ENCODE data around the gene WDR44.

WDR44 gene

GRCh38 chrX:118498351-118498750 lies 152.4 kb downstream of the WDR44 start:
- H3K27me3 ChIP-seq (replicated peaks; ENCODE audit: control insufficient read depth, insufficient read depth, low read length), result no peaks in the 10 kb centered on the region
- no peak for TF ChIP-seq CTCF (IDR thresholded peaks at IDR 0.05; ENCODE audit: insufficient read depth, low read length, poor library complexity, severe bottlenecking)
- no peak for DNase-seq (ENCODE audit: extremely low read depth, insufficient read length)
- no peak overlapping the region for H3K4me3 ChIP-seq (replicated peaks; ENCODE audit: low read depth, low read length)
- H3K36me3 ChIP-seq (ENCODE audit: control insufficient read depth, insufficient read depth, low read length), result no peaks in the 10 kb centered on the region

GRCh38 chrX:118498755-118499154 lies 152.8 kb downstream of the WDR44 start:
- Histone ChIP-seq H3K36me3 (ENCODE audit: control insufficient read depth, insufficient read depth, low read length) (no peaks in the 10 kb centered on the region), H3K4me3 (replicated peaks; ENCODE audit: low read depth, low read length) (no peak overlapping the region), H3K27me3 (replicated peaks; ENCODE audit: control insufficient read depth, insufficient read depth, low read length) (no peaks in the 10 kb centered on the region)
- no peak for TF ChIP-seq CTCF (IDR thresholded peaks at IDR 0.05; ENCODE audit: insufficient read depth, low read length, poor library complexity, severe bottlenecking)
- DNase-seq (ENCODE audit: extremely low read depth, insufficient read length), result no peak

DNA sequence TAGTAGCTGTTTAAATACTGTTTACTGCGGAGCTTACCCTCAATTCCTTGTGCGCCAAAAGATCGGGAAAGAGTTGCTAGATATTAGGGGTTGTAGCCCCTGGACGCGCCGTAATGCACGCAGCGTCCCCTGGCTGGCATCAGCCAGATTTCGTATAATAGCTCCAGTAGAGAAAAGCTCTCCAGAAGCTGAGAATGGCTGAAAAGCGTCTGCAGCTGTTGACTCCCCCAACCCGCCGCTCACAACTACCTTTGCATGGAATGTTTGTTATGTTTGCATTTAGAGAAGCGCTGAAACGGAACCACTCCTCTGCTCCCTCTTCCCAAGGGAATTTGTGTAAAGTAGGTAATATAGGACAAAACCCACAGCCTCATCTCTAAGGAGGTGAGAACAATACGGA lies 153.4 kb downstream of the WDR44 start:
- no peak for TF ChIP-seq CTCF (IDR thresholded peaks at IDR 0.05; ENCODE audit: insufficient read depth, low read length, poor library complexity, severe bottlenecking)
- Histone ChIP-seq H3K4me3 (replicated peaks; ENCODE audit: low read depth, low read length) (no peak overlapping the region), H3K36me3 (ENCODE audit: control insufficient read depth, insufficient read depth, low read length) (no peaks in the 10 kb centered on the region), H3K27me3 (replicated peaks; ENCODE audit: control insufficient read depth, insufficient read depth, low read length) (no peaks in the 10 kb centered on the region)
- no peak for DNase-seq (ENCODE audit: extremely low read depth, insufficient read length)
